ENCODE measurements around the gene UBE2E2.
"Not testable (repeated sequence)": the region's sequence is repeated elsewhere in the genome, so short reads cannot be mapped to it uniquely, and the experiment has no call there.

The UBE2E2 gene

GRCh38 chr3:23594894-23595670 lies 392.0 kb downstream of the UBE2E2 start:
- no peak for DNase-seq

- no peak for DNase-seq
These were observed 392.7 kb downstream of the UBE2E2 start for GRCh38 chr3:23595851-23596250.

- DNase-seq: no peak
These were observed 397.2 kb downstream of the UBE2E2 start for GRCh38 chr3:23600167-23600871.

- DNase-seq: no peak
These were observed 398.1 kb downstream of the UBE2E2 start for GRCh38 chr3:23601091-23601822.

GRCh38 chr3:23602971-23603370 lies 399.8 kb downstream of the UBE2E2 start:
- DNase-seq: no peak

GRCh38 chr3:23607184-23607847 lies 404.2 kb downstream of the UBE2E2 start:
- no peak for DNase-seq

- no peak for DNase-seq
These were observed 405.5 kb downstream of the UBE2E2 start for GRCh38 chr3:23608650-23609049.

- DNase-seq: no peak
These were observed 408.7 kb downstream of the UBE2E2 start for GRCh38 chr3:23611737-23612295.

- DNase-seq: no peak
These were observed 409.3 kb downstream of the UBE2E2 start for GRCh38 chr3:23612296-23612891.

GRCh38 chr3:23615068-23615467 lies 411.9 kb downstream of the UBE2E2 start:
- DNase-seq: no peak

- not testable (repeated sequence) for DNase-seq
These were observed 415.3 kb downstream of the UBE2E2 start for GRCh38 chr3:23618475-23618874.

GRCh38 chr3:23619705-23620637 lies 416.8 kb downstream of the UBE2E2 start:
- DNase-seq: no peak

- no peak for DNase-seq
These were observed 417.5 kb downstream of the UBE2E2 start for GRCh38 chr3:23620638-23621015.

- no peak for DNase-seq
These were observed 420.7 kb downstream of the UBE2E2 start for GRCh38 chr3:23623844-23624243.

GRCh38 chr3:23624305-23624704 lies 421.2 kb downstream of the UBE2E2 start:
- DNase-seq: no peak

GRCh38 chr3:23626442-23626841 lies 423.3 kb downstream of the UBE2E2 start:
- DNase-seq: no peak

GRCh38 chr3:23629181-23629894 lies 426.2 kb downstream of the UBE2E2 start:
- no peak for DNase-seq

- DNase-seq: no peak
These were observed 430.3 kb downstream of the UBE2E2 start for GRCh38 chr3:23633261-23633960.

GRCh38 chr3:23637339-23637738 lies 434.2 kb downstream of the UBE2E2 start:
- no peak for DNase-seq
